GM19193 (cell line): Measurements from ENCODE around the gene EPHB1.
A peak's percentile ranks its signal among the peaks of the same experiment; 100 is the strongest.

Experiments used
- POLR2A ChIP-seq: IDR thresholded peaks from 4 replicates; pipeline ENCODE4 v1.6.1; 2011; ENCODE audit not compliant: insufficient read depth, insufficient read length; ENCODE audit errors: extremely low read depth

EPHB1 gene

DNA sequence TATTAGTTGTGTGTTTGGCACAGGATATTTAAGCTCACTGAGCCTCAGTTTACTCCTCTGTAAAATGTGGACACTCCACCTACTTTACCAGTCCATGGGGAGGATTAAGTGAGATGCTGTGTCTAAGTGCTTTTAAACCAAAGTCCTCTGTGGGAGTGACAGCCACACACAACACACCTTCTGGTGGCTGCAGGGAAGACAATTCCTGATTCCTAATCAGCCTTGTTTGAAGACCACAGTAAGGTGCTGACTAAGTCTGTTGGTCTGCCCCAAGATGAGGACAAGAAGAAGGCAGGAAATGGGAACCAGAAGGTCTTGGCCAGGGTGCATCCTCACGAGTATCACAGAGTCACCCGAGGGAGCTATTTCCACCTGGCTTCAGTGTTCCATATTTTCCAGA, 52.3 kb downstream of the EPHB1 start:
- TF ChIP-seq POLR2A: no peak

- TF ChIP-seq POLR2A: no peak
Observed at GRCh38 chr3:134849561-134849960, 54.5 kb downstream of the EPHB1 start.

GRCh38 chr3:134850761-134851160, 55.7 kb downstream of the EPHB1 start:
- no peak for TF ChIP-seq POLR2A

DNA sequence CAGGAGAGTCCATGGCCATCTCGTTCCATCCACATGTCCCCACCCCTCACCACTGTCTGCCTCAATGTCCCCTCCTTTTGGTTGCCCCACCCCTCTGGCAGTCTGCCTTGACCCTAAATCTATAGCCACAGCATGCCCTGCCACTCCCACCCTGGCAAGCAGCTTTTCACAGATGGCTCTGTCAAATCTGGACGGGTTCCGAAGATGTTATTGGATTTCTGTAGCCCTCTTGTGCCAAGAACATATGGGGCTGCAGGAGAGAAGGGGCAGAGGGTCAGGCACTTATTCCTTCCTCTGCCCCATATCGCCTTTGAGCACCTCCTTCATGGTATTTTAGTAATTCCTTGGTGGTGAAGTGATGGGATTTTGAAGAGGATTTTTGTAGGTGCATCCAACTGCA, 57.1 kb downstream of the EPHB1 start:
- no peak for TF ChIP-seq POLR2A

DNA sequence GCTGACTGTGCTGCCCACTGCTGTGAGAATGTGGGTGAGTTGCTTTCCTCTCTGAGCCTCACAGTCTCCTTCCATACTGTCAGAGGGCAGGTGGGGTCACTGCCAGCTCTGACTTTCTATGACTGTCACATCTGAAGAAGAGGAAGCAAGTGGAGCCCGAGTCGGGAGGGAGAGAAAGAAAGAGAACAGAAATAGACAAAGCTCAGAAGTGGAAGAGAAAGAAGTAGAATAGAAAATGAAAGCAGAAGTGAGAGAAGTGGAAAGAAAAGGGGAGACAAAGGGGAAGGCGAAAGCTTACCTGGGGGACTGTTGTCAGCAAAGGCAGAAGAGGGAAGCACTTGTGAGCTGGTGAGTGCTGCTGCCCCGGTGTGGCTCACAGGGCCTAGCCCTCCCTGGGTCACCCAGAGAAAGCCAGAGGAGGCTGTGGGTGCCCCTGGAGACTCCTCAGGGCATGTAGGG, 57.9 kb downstream of the EPHB1 start:
- TF ChIP-seq POLR2A: peak; percentile 52

- no peak for TF ChIP-seq POLR2A
Observed at GRCh38 chr3:134854254-134854653, 59.2 kb downstream of the EPHB1 start.

GRCh38 chr3:134857356-134857755, 62.3 kb downstream of the EPHB1 start:
- no peak for TF ChIP-seq POLR2A

DNA sequence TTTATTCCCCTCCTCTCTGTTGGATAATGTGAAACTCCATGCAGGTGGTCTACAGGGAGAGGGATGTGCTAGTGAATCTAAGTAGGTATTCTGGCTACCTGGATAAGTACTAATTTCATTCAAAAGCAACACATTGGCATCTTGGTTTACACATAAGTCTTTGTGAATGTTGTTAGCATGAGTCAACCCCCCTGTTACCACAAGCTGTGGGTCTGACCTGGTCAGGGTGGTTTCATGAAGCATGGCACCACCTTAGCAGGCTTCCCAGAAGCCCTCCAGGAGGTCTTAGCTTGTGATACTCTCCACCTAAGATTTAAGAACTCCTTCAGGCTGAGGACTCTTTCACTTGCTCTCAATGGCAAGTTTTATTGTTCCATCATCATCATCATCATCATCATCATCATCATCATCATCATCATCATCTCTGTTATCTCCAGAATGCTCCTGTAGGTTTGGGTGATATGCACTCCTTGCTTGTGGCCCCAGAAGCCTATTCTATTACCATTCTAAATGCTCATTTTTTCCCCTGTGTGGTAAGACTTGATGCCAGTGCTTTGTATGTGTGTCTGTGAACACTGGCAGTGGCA, 62.8 kb downstream of the EPHB1 start:
- TF ChIP-seq POLR2A: no peak

DNA sequence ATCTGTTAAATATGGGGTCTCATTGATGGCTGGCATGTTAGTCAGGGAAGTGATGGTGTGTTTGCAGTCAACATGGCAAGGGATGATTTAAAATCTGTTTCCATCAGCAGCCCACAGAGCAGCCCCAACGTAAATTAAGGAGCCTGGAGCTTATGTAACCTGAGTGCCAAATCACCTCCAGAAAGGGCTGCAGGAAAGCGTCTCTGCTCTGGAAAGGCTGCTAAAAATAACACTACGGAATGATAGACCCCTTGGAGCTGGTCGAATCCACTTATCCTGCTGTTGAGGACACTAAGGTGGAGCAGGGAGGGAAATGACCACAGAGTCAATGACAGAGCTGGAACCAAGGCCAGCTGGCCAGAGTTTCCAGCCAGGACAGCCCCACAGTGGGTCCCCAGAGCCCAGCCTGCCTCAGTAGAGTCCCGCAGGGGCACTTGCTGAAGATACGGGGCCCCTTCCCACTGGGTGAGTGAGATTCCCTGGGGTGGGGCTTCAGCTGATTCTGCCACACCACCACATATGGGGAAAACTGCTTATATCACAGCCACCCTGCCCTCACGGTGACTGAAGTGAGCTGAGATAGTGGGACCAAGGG, 63.5 kb downstream of the EPHB1 start:
- no peak for TF ChIP-seq POLR2A

- TF ChIP-seq POLR2A: no peak
Observed at GRCh38 chr3:134859341-134859740, 64.3 kb downstream of the EPHB1 start.

DNA sequence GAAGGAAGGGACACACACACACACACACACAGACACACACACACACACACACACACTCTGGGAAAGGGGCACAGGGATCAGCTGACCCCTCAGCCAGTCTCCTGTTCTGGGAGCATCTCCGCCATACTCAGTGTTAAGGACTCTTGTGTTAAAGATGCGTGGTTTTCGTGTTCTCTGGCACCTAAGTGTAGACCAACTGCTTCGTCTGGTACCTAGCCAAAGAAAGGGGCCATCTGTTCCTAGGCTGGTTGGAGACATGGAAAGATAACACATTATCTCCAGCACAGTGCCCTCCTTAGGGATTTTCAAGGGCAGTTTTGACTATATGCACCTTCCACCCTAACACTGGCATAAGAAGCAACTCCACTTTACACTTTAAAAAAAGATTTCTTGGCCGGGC, 65.1 kb downstream of the EPHB1 start:
- no peak for TF ChIP-seq POLR2A

DNA sequence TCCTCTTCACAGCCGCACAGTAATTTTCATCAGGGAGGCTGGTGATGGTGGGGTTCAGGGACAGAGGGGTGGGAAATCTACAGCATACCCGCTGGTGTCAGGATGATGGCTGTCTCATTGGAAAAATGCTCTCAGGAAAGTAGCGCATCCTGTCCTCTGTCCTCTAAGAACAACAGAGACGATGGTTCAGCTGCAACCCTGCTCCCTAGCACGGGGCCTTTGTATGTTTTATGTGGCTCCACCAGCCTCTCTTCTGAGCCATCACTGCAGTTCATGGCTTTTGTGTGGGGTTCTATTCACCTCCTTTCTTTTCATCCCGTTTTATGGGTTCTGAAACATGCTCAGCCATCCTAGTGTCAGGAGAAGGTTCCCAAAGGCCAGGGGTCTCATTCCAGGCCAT, 68.9 kb downstream of the EPHB1 start:
- TF ChIP-seq POLR2A: no peak

GRCh38 chr3:134864636-134865035, 69.6 kb downstream of the EPHB1 start:
- TF ChIP-seq POLR2A: no peak

- no peak for TF ChIP-seq POLR2A
Observed at GRCh38 chr3:134867277-134867676, 72.2 kb downstream of the EPHB1 start.

DNA sequence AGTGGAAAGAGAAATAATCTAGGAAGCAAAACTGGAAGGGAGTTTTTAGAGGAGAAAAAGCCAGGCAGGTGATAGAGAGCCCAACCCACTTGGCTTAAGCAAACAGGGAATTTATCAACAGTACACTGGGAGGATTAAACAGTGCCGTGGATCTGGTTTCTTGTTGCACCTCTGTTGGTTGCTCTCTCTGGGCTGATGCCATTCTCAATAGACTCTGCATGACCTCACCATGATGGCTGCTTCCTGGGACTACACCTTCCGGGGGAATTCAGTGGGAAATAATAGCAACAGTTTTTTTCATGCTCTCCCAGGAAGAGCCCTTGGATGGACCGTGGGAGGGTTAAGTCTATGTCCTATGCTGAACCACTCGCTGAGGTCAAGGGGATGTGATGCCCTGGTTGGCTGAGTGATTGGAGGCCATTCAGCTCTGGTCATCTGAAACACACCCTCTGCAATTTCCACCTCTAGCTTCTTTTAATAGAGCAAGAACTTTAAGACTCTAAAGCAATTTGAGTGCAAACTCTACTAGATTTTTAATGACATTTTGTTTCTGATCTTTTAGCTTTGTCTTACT, 74.2 kb downstream of the EPHB1 start:
- TF ChIP-seq POLR2A: no peak

DNA sequence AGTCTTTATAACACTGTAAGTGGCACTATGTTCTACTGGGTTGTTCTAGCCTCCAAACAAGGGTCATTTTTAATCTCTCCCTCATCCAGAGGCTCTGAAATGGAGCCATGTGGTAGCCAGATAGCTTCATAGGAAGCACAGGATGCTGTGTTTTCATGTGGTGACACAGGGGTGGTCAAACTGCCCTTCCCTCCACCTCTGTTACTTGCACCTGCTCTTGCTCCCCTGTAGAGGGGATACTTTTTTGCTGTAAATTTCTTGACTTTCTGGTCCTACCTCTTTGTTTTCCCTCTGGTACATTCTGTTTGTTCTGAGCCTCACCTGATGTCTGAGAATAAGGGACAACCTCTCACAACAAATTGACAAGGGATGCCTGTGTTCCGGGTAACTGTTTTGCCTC, 76.8 kb downstream of the EPHB1 start:
- TF ChIP-seq POLR2A: no peak

- no peak for TF ChIP-seq POLR2A
Observed at GRCh38 chr3:134872440-134873388, 77.7 kb downstream of the EPHB1 start.
